ENCODE measurements around the gene C1orf35. TPM values are rescaled to one million over a fixed set of nuclear protein-coding genes. Genes with fewer than 3 reads are reported as not detected.

The C1orf35 gene
- total RNA-seq, 1 donor from 2014 or later: 2.4 TPM

DNA sequence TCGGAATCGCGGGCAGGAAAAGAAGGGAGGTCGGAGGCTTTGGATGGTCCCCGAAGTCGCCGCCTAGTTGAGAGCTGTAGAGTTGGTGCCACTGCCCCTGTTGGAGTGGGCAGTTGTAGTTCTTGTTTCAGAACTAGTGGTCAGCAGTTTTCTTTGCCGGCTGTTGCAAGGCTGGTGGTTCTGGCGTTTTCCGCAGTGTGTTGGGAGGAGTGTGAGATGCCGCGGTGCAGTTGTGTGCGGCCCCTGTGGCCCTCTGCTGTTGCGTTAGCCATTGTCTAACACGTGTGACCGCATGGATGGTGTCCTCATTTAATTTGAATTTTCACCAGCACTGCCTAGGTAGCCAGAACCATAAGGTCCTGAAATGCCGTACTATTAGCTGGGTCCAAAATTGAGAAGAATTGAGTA lies 19.2 kb downstream of the C1orf35 start:
- Histone ChIP-seq H3K9me3 (no peaks in the 10 kb centered on the region), H3K27me3 (no peaks in the 10 kb centered on the region), H3K4me3 (peak overlapping the region; percentile 97 to 100), H3K4me1 (peaks cover 37 to 51% of the 10 kb centered on the region in 2 donors), H3K27ac (peak overlapping the region; percentile 99 to 100), H3K36me3 (peaks cover 3 to 5% of the 10 kb centered on the region in 2 donors)
- intact Hi-C loops (cut with DNase I): loop anchor here (1.0 to 5.0 kb wide), 4 partner anchors 19 to 522 kb away; partner anchors contain the start of genes C1orf35, JMJD4, SNAP47 and ZNF678
- TF ChIP-seq, protein P1, sequence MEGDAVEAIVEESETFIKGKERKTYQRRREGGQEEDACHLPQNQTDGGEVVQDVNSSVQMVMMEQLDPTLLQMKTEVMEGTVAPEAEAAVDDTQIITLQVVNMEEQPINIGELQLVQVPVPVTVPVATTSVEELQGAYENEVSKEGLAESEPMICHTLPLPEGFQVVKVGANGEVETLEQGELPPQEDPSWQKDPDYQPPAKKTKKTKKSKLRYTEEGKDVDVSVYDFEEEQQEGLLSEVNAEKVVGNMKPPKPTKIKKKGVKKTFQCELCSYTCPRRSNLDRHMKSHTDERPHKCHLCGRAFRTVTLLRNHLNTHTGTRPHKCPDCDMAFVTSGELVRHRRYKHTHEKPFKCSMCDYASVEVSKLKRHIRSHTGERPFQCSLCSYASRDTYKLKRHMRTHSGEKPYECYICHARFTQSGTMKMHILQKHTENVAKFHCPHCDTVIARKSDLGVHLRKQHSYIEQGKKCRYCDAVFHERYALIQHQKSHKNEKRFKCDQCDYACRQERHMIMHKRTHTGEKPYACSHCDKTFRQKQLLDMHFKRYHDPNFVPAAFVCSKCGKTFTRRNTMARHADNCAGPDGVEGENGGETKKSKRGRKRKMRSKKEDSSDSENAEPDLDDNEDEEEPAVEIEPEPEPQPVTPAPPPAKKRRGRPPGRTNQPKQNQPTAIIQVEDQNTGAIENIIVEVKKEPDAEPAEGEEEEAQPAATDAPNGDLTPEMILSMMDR (IDR thresholded peaks at IDR 0.05): no peak
- DNase-seq (ENCODE audit: low spot score in 2 of 2): no peak

DNA sequence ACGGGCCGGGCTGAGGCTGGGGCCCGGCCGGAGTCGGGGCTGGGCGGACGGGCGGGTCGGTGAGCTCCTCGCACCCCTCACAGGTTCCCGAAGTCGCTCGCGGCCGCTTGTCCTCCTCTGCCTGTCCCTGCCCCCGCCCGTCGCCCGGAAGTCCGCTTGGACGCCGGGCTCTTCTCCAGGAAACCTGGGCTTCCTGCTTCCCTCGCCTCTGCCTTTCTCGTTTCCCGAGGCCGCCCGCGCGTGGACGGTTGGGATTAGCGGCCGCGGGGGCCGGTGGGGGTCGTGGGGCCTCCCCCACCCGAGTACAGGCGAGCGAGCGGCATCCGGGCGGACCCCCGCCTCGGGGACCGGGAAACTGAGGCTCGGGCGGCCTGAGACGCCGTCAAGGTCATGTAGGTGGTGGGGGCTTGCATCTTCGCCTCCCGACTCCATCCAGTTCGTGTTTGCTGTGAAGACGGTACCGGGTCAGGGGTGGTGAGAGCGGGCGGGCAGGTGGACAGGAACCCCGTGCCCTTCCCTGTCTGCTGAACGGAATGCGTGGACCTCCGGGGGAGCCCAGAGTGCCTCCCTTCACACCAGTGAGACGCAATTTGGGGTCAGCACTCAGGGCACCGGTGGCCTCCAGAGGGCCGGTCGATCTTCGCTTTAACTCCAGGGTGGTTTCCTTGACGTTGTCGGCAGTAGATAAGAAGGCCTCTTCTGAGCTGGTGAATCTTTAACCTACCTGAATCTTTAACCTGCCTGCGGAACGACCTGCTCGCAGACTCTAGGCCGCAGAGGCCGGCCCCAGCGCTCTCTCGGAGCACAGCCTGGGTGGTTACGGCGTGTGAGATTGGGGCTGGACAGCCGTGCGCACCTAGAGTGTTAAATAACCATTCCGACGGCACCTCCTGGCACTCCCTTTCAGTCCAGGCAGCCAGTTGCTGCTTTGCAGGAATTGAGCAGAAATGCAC lies 19.9 kb downstream of the C1orf35 start:
- TF ChIP-seq, protein P1 (IDR thresholded peaks at IDR 0.05): no peak
- intact Hi-C loops (cut with DNase I): loop anchor here (1.0 to 5.0 kb wide), 8 partner anchors 20 to 521 kb away; partner anchors contain the start of genes C1orf35, GUK1, IBA57 and JMJD4
- H3K27me3 ChIP-seq: no peaks in the 10 kb centered on the region
- DNase-seq (ENCODE audit: low spot score in 2 of 2): no peak
- no peaks in the 10 kb centered on the region for H3K36me3 ChIP-seq
- H3K4me3 ChIP-seq: peak overlapping the region; percentile 97 to 100
- H3K27ac ChIP-seq: peak overlapping the region; percentile 99 to 100
- H3K4me1 ChIP-seq: peaks cover 35 to 44% of the 10 kb centered on the region in 2 donors
- no peaks in the 10 kb centered on the region for H3K9me3 ChIP-seq

DNA sequence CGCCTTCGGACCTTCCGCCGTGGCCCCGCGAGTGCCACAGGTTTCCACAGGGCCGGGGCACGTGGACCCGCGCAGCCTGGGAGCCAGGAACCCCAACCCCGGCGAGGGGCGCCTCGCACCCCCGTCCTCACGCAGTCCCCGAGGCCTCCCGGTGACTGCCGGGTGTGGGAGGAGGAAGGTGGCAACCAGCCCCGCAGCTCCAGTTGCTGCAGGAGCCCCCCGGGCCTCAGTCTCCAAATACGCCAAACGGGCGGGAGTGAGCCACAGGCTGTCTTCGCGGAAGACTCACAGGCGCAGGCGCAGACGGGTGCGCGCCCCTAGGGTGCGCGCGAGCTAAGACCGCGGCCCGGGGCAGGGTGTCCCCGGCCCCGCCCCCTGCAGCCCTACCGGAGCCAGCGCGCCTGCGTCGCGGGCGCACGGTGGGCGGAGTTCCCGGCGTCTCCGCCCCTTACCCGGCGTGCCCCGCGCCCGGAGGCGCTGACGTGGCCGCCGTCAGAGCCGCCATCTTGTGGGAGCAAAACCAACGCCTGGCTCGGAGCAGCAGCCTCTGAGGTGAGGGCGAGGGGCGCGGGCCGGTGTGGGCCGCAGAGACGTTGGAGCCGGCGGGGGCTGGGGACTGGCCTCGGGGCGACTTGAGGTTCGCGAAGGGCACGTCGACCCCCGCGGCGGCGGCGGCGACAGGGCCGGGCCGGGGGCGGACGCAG lies 20.8 kb downstream of the C1orf35 start, which contains the start of gene ARF1:
Gene ARF1 (plus strand): TSS at position 495 of the 704 bp plus-strand sequence. CDS start 14,407 bp downstream, outside the sequence.
- TF ChIP-seq, protein P1 (IDR thresholded peaks at IDR 0.05): no peak
- peak within 1 kb of the TSS; percentile 97 to 100 for H3K4me3 ChIP-seq
- no peaks in the 10 kb centered on the region for H3K36me3 ChIP-seq
- H3K27me3 ChIP-seq: no peaks in the 10 kb centered on the region
- H3K9me3 ChIP-seq: no peaks in the 10 kb centered on the region
- H3K4me1 ChIP-seq: peaks cover 29 to 36% of the 10 kb centered on the region in 2 donors
- peak within 1 kb of the TSS; percentile 99 to 100 for H3K27ac ChIP-seq
- intact Hi-C loops (cut with DNase I): loop anchor here (1.0 to 5.0 kb wide), 7 partner anchors 27 to 520 kb away; partner anchors contain the start of genes GUK1, IBA57, JMJD4 and MRPL55
- peak; percentile 70 to 93 for DNase-seq (ENCODE audit: low spot score in 2 of 2)

DNA sequence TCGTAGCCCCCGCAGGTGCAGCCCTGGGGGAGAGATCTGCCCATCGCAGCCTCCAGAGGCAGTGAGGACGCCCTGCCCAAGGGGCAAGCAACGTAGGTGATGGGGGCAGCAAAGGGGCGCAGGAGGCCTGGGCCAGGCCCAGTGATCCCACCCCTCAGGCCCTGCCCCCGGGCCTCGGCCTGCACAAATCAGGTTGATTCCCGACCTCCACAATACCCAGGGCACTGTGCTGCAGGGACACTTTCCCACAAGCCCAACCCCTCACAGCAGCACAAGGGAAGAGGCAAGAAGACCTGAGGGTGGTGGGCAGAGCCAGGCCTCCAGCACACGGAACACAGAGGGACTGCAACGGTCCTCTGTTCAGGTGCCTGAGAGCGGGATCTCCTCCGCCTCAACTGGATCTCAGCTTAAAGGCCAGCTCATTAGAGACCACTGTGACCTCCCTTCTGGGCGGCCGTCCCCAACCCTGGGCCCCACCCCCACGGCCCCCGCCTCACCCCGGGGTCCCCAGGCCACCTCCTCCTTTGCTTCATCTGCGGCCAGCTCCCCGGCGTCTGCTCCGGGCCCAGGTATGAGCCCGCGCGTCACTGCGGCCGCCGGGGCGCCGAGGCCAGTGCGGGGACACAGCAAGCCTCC lies 21.4 kb downstream of the C1orf35 start:
- TF ChIP-seq, protein P1 (IDR thresholded peaks at IDR 0.05): no peak
- Histone ChIP-seq H3K36me3 (no peaks in the 10 kb centered on the region), H3K4me3 (peak overlapping the region; percentile 97 to 100), H3K27me3 (no peaks in the 10 kb centered on the region), H3K27ac (peak overlapping the region; percentile 67 to 99), H3K4me1 (peaks cover 24 to 30% of the 10 kb centered on the region in 2 donors), H3K9me3 (no peaks in the 10 kb centered on the region)
- intact Hi-C loops (cut with DNase I): loop anchor here (1.0 to 5.0 kb wide), 7 partner anchors 28 to 519 kb away; partner anchors contain the start of genes GUK1, IBA57, JMJD4 and MRPL55
- no peak for DNase-seq (ENCODE audit: low spot score in 2 of 2)

DNA sequence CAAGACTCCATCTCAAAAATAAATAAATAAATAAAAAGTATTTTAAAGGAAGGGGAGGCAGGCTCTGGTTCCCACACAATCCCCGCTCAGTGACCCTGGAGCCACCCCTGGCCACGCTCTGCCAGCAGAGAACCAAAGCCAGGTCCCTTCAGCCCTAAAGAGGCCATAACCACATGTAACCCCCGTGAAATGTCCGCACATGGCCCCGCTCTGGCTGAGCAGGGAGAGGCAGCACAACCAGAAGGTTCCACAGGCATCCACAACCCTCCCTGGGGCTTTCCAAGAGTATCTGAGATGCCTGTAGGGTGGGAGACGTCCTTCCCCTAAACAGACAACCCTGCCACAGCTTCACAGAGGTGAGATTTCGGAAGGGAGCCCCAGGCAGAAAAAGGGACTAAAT lies 22.0 kb downstream of the C1orf35 start:
- H3K27me3 ChIP-seq: no peaks in the 10 kb centered on the region
- intact Hi-C loops (cut with DNase I): loop anchor here (5.0 kb wide), 2 partner anchors 344 to 519 kb away; partner anchors contain the start of genes JMJD4, SNAP47 and ZNF678
- no peak for DNase-seq (ENCODE audit: low spot score in 2 of 2)
- H3K4me3 ChIP-seq: peak overlapping the region; percentile 97 to 100
- H3K36me3 ChIP-seq: no peaks in the 10 kb centered on the region
- H3K9me3 ChIP-seq: no peaks in the 10 kb centered on the region
- H3K27ac ChIP-seq: no peak overlapping the region
- TF ChIP-seq, protein P1 (IDR thresholded peaks at IDR 0.05): no peak
- peaks cover 20 to 25% of the 10 kb centered on the region in 2 donors for H3K4me1 ChIP-seq

Data from ascending aorta (tissue), 2 donors.